Keratinocyte (primary cell): ENCODE results near the gene TBC1D25. TPM values are rescaled to one million over a fixed set of nuclear protein-coding genes. Genes with fewer than 3 reads are reported as not detected.

Experiments
- DNase-seq: peaks from one replicate; pipeline ENCODE4 v3.0.0-alpha.2; 2011; ENCODE audit warnings: low read depth, missing footprints, low spot score
- FAIRE-seq: peaks from 2 replicates; lab custom pipeline; 2011; peaks lifted over from hg19 to GRCh38; lab: Jason Lieb, UNC
- H2AFZ ChIP-seq: 2 replicates; pipeline ENCODE4 v1.6.0; 2012; ENCODE audit warnings: low read length, control low read depth, inconsistent platforms; ENCODE audit not compliant: control insufficient read depth
- H3K27ac ChIP-seq: 2 replicates; pipeline ENCODE4 v1.5.1; 2011; ENCODE audit warnings: low read length; ENCODE audit not compliant: control insufficient read depth, insufficient read depth
- H3K27me3 ChIP-seq: 3 replicates; pipeline ENCODE4 v1.6.0; 2011; ENCODE audit warnings: low read length; ENCODE audit not compliant: control insufficient read depth, insufficient read depth; ENCODE audit errors: extremely low read depth
- H3K36me3 ChIP-seq, 2 experiments: 2 replicates in 1 of 2; 3 replicates in 1 of 2; pipeline ENCODE4 v1.5.1; 2011; ENCODE audit warnings: low read length in 2 of 2, mild to moderate bottlenecking in 1 of 2; ENCODE audit not compliant: control insufficient read depth in 2 of 2, insufficient read depth in 2 of 2; ENCODE audit errors: extremely low read depth in 1 of 2
- H3K4me1 ChIP-seq: 3 replicates; pipeline ENCODE4 v1.5.1; 2011; ENCODE audit warnings: low read length; ENCODE audit not compliant: control insufficient read depth, insufficient read depth; ENCODE audit errors: extremely low read depth
- H3K4me2 ChIP-seq: 3 replicates; pipeline ENCODE4 v1.6.0; 2011; ENCODE audit warnings: low read depth, low read length; ENCODE audit not compliant: control insufficient read depth, insufficient read depth; ENCODE audit errors: extremely low read depth
- H3K4me3 ChIP-seq, 3 experiments: fragments of 200-600 bp in 1 of 3; sonication (generic) in 1 of 3; 2 replicates in 2 of 3; 3 replicates in 1 of 3; pipeline ENCODE4 v1.5.1; 2011 to 2016; ENCODE audit warnings: low read length in 3 of 3, mild to moderate bottlenecking in 3 of 3, control low read depth in 2 of 3, inconsistent platforms in 1 of 3, low read depth in 1 of 3, mixed read lengths in 1 of 3, mixed run types in 1 of 3, moderate library complexity in 1 of 3; ENCODE audit not compliant: control insufficient read depth in 2 of 3, insufficient read depth in 2 of 3; ENCODE audit errors: extremely low read depth in 1 of 3
- H3K79me2 ChIP-seq: 2 replicates; pipeline ENCODE4 v1.6.0; 2012; ENCODE audit warnings: low read length; ENCODE audit not compliant: control insufficient read depth, insufficient read depth
- H3K9ac ChIP-seq: 3 replicates; pipeline ENCODE4 v1.6.0; 2011; ENCODE audit warnings: low read length; ENCODE audit not compliant: control insufficient read depth, insufficient read depth; ENCODE audit errors: extremely low read depth
- H3K9me1 ChIP-seq: 3 replicates; pipeline ENCODE4 v1.6.0; 2011; ENCODE audit warnings: low read length; ENCODE audit not compliant: control insufficient read depth, insufficient read depth; ENCODE audit errors: extremely low read depth
- H3K9me3 ChIP-seq: 2 replicates; pipeline ENCODE4 v1.5.1; 2012; ENCODE audit warnings: low read depth, low read length; ENCODE audit not compliant: control insufficient read depth
- H4K20me1 ChIP-seq: 3 replicates; pipeline ENCODE4 v1.6.0; 2011; ENCODE audit warnings: low read length; ENCODE audit not compliant: control insufficient read depth, insufficient read depth; ENCODE audit errors: extremely low read depth
- EZH2 ChIP-seq: IDR thresholded peaks from one replicate; pipeline ENCODE4 v1.6.1; 2012; ENCODE audit warnings: inconsistent platforms, mild to moderate bottlenecking, low read length, moderate library complexity
- dilution Hi-C: fragments of 300-500 bp; cut with MboI; formaldehyde crosslinking; loops from one replicate; pipeline ENCODE4 v1.7.0; 2020; ENCODE audit warnings: low sequenced_read_pairs; ENCODE audit not compliant: extremely low pct_ligation_motif_present
- polyA plus RNA-seq, 5 experiments: library from polyadenylated mRNA; depleted of rRNA in 3 of 5; stranded (reverse) in 3 of 5; stranded (forward) in 1 of 5; unstranded in 1 of 5; fragments of >200 nt; gene quantifications; 1 replicate in 1 of 5; 2 replicates in 3 of 5; 3 replicates in 1 of 5; pipeline versions ENCODE4 v1.2.1 to v1.2.3, GENCODE V29; 2011 to 2012; ENCODE audit warnings: missing spikeins in 2 of 5, low read depth in 1 of 5, low replicate concordance in 1 of 5
- TF ChIP-seq, protein P1 (sequence below), 3 experiments: IDR thresholded peaks in 1 of 3; conservative IDR thresholded peaks in 1 of 3; optimal IDR thresholded peaks in 1 of 3; 2 replicates in 2 of 3; 3 replicates in 1 of 3; pipeline versions ENCODE3 to v1.5.1; 2011; ENCODE audit warnings: low read length in 3 of 3, mild to moderate bottlenecking in 3 of 3, moderate library complexity in 2 of 3, control low read depth in 1 of 3, inconsistent platforms in 1 of 3; ENCODE audit not compliant: insufficient read depth in 2 of 3; ENCODE audit errors: extremely low read depth in 1 of 3

Gene TBC1D25
- polyA plus RNA-seq, 1 donor (not counting 4 experiments of a cell fraction or from before 2014, with no cell fraction given), result 9.2 TPM

DNA sequence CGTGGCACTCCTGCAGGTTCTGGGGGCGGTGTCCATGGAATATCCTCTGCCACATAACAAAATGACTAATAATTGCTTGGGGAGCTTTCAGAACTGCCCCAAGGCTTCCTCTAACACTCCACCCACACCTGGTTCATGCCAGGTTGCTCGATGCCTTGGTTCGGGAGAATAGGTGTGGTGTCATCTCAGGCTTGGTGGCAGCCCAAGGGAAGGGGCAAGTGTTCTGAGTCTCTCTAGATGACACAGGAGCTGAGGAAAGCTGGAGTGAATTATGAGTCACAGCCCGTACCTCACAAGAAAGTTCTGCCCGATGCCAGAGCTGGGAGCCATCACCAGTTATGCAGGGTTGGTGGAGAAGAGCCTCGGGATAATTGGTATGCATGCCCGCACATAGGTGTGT lies 48.9 kb upstream of the TBC1D25 start:
- H4K20me1 ChIP-seq, result no peaks in the 10 kb centered on the region
- H3K4me2 ChIP-seq, result peak overlapping the region; percentile 11
- peak; percentile 87 for DNase-seq
- H3K4me3 ChIP-seq, result no peak overlapping the region
- no peaks in the 10 kb centered on the region for H3K79me2 ChIP-seq
- TF ChIP-seq, protein P1, sequence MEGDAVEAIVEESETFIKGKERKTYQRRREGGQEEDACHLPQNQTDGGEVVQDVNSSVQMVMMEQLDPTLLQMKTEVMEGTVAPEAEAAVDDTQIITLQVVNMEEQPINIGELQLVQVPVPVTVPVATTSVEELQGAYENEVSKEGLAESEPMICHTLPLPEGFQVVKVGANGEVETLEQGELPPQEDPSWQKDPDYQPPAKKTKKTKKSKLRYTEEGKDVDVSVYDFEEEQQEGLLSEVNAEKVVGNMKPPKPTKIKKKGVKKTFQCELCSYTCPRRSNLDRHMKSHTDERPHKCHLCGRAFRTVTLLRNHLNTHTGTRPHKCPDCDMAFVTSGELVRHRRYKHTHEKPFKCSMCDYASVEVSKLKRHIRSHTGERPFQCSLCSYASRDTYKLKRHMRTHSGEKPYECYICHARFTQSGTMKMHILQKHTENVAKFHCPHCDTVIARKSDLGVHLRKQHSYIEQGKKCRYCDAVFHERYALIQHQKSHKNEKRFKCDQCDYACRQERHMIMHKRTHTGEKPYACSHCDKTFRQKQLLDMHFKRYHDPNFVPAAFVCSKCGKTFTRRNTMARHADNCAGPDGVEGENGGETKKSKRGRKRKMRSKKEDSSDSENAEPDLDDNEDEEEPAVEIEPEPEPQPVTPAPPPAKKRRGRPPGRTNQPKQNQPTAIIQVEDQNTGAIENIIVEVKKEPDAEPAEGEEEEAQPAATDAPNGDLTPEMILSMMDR (optimal IDR thresholded peaks at IDR 0.05 in 1 of 3, IDR thresholded peaks at IDR 0.05 in 1 of 3, conservative IDR thresholded peaks at IDR 0.05 in 1 of 3; ENCODE audit: extremely low read depth in 1 of 3, insufficient read depth in 2 of 3, low read length in 3 of 3), result no peak
- no peak for TF ChIP-seq EZH2
- no peaks in the 10 kb centered on the region for H3K27me3 ChIP-seq
- H3K36me3 ChIP-seq, result no peaks in the 10 kb centered on the region
- peak overlapping the region; percentile 50 for H3K9ac ChIP-seq
- no peak overlapping the region for H2AFZ ChIP-seq
- peaks cover 37% of the 10 kb centered on the region for H3K4me1 ChIP-seq
- peak; percentile 80 for FAIRE-seq
- peak overlapping the region; percentile 68 for H3K27ac ChIP-seq
- H3K9me1 ChIP-seq, result no peaks in the 10 kb centered on the region
- peaks cover 3% of the 10 kb centered on the region for H3K9me3 ChIP-seq
- dilution Hi-C loops, result no loop called here

DNA sequence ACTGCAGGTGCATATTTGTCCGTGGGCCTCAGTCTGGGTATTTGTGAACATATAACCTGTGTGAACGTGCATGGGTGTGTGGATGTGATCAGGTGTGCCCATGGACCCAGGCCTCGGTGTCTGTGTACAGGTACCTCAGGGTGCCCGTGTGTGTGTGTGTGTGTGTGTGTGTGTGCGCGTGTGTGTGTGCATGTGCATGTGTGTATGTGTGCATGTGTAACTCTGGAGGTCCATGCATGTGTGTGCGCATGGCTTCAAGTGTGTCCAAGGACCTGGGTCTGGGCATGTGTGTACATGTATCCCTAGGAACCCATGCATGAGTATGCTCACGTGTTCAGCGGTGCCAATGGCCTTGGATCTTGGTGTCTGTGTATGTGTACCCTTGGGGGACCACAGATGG lies 47.7 kb upstream of the TBC1D25 start:
- Histone ChIP-seq H2AFZ (no peak overlapping the region), H3K9me3 (peaks cover 3% of the 10 kb centered on the region), H3K27ac (peak overlapping the region; percentile 62), H3K36me3 (no peaks in the 10 kb centered on the region), H3K4me2 (peak overlapping the region; percentile 50), H3K27me3 (no peaks in the 10 kb centered on the region), H3K4me1 (peaks cover 37% of the 10 kb centered on the region), H3K4me3 (no peak overlapping the region), H3K9ac (peak overlapping the region; percentile 32), H4K20me1 (no peaks in the 10 kb centered on the region), H3K9me1 (no peaks in the 10 kb centered on the region), H3K79me2 (no peaks in the 10 kb centered on the region)
- dilution Hi-C loops, result no loop called here
- DNase-seq (no peak), FAIRE-seq (no peak)
- TF ChIP-seq, protein P1 (optimal IDR thresholded peaks at IDR 0.05 in 1 of 3, IDR thresholded peaks at IDR 0.05 in 1 of 3, conservative IDR thresholded peaks at IDR 0.05 in 1 of 3; ENCODE audit: extremely low read depth in 1 of 3, insufficient read depth in 2 of 3, low read length in 3 of 3), result no peak
- no peak for TF ChIP-seq EZH2
